GM12892 (cell line): ENCODE data around the gene UBASH3B.

Experiments
- POLR2A ChIP-seq: IDR thresholded peaks from 2 replicates; pipeline ENCODE4 v1.6.1; 2011; ENCODE audit warnings: low read depth, low read length, control low read depth
- POLR2AphosphoS5 ChIP-seq: IDR thresholded peaks from 2 replicates; pipeline ENCODE4 v1.6.1; 2011; ENCODE audit warnings: low read depth, low read length, control low read depth
- TAF1 ChIP-seq: IDR thresholded peaks from 2 replicates; pipeline ENCODE4 v1.6.1; 2011; ENCODE audit warnings: low read depth, mild to moderate bottlenecking, control low read depth, low read length, borderline replicate concordance

DNA sequence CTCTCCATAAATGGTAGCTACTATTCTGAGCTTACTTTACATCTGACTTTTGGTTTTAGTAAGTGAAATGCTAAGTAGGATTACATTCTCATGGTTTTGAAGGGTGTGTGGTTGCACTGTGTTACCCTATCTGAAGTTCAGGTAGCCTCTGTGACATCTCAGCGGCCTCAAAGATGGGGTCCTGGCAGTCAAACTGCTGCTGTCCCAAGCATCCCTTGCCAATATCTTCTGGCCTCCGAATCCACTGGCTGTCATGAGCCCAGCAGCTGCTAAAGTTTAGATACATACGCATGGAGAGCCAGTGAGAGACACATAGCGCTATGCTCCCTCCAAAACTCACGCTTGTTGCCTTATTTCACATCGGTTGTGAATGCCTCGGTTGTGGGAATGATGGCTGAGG is 34.9 kb downstream of the UBASH3B start:
- no peak for TF ChIP-seq TAF1
- no peak for TF ChIP-seq POLR2A
- TF ChIP-seq POLR2AphosphoS5: no peak
